HG02623 (cell line): ENCODE measurements around the gene SIVA1.

Experiments
- ATAC-seq: cut with Tn5 transposase; IDR thresholded peaks from one replicate; pipeline ENCODE4 v1.9.1; 2021; ENCODE audit warnings: moderate library complexity; ENCODE audit not compliant: unreplicated experiment

Gene SIVA1

GRCh38 chr14:104770851-104771272 lies 17.9 kb downstream of the SIVA1 start:
- ATAC-seq: no peak

GRCh38 chr14:104771374-104771773 lies 18.4 kb downstream of the SIVA1 start:
- no peak for ATAC-seq

- no peak for ATAC-seq
These were observed 19.2 kb downstream of the SIVA1 start for GRCh38 chr14:104771918-104772706.

GRCh38 chr14:104772707-104773504 lies 20.0 kb downstream of the SIVA1 start:
- no peak for ATAC-seq

GRCh38 chr14:104773505-104774452 lies 20.8 kb downstream of the SIVA1 start:
- no peak for ATAC-seq

GRCh38 chr14:104774453-104775072 lies 21.6 kb downstream of the SIVA1 start:
- ATAC-seq: no peak

GRCh38 chr14:104775073-104775489 lies 22.1 kb downstream of the SIVA1 start:
- ATAC-seq: no peak

- ATAC-seq: no peak
These were observed 23.5 kb downstream of the SIVA1 start for GRCh38 chr14:104776481-104776880.

GRCh38 chr14:104776961-104777807 lies 24.2 kb downstream of the SIVA1 start:
- ATAC-seq: no peak

- no peak for ATAC-seq
These were observed 24.9 kb downstream of the SIVA1 start for GRCh38 chr14:104777808-104778249.

- ATAC-seq: no peak
These were observed 25.9 kb downstream of the SIVA1 start for GRCh38 chr14:104778694-104779331.

GRCh38 chr14:104779776-104780512 lies 27.0 kb downstream of the SIVA1 start:
- no peak for ATAC-seq

- no peak for ATAC-seq
These were observed 27.6 kb downstream of the SIVA1 start for GRCh38 chr14:104780513-104781030.

GRCh38 chr14:104781271-104782077 lies 28.5 kb downstream of the SIVA1 start:
- no peak for ATAC-seq

- no peak for ATAC-seq
These were observed 29.3 kb downstream of the SIVA1 start for GRCh38 chr14:104782086-104782807.

GRCh38 chr14:104782808-104783139 lies 29.8 kb downstream of the SIVA1 start:
- ATAC-seq: no peak
